Subcutaneous adipose tissue (tissue), 4 donors: ENCODE measurements around the gene ING3. TPM values are rescaled to one million over a fixed set of nuclear protein-coding genes. Genes with fewer than 3 reads are reported as not detected.

Experiments
- CTCF ChIP-seq: fragments of 450-650 bp; IDR thresholded peaks from one replicate; pipeline ENCODE4 v1.5.1; 2016; ENCODE audit warnings: low read depth, mild to moderate bottlenecking, control low read depth, antibody characterized with exemption, moderate library complexity
- total RNA-seq, 4 donors: library from RNA; depleted of rRNA; stranded (reverse); fragments of >200 nt; gene quantifications; one replicate each; pipeline ENCODE4 v1.1.0, GENCODE V29; 2016

Gene ING3
- total RNA-seq, 4 donors from 2014 or later, result 17.8 to 24.8 (median 18.2) TPM

- TF ChIP-seq CTCF, result no peak
These were observed 43.1 kb downstream of the ING3 start for GRCh38 chr7:120993553-120994191.

DNA sequence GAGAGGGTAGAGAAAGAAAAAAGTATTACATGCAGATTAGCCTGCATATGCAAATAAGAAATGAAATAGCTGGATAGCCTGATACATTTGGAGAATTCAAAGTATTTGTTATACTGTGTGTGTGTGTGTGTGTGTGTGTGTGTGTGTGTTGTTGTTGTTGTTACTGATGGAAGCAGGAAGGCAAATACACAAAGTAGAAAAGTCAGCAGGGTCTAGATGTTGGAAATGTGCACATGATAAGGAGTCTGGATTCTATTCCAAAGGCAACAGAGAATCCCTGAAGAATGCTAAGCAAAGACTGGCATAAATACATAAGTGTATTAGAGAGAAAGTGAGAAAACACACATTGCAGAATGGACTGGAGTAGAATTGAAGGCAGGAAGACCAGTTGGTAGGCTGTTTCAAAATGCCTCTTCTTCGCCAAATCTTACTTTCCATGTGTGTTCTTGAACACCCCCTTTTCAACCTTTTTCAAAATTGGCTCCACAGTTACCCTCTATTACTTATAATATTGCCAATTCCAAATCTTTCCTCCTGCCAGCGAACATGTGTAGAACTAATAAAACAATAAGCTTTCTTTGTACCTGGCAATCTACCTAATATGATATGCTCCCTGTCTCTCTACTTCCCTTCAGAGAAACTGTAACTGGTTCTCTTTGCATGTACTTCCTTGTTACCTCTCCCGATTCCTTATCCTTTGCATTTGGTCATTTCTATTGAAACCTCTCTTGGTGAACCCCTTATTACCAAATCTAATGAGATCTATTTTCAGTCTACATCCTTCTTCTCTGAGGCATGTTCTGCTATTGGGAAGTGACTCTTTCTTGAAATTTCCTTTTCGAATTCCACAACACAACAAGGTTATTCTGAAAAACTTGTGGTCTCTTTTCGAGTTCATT is 44.2 kb downstream of the ING3 start:
- TF ChIP-seq CTCF, result no peak

GRCh38 chr7:120995654-120996053 is 45.1 kb downstream of the ING3 start:
- TF ChIP-seq CTCF, result no peak

DNA sequence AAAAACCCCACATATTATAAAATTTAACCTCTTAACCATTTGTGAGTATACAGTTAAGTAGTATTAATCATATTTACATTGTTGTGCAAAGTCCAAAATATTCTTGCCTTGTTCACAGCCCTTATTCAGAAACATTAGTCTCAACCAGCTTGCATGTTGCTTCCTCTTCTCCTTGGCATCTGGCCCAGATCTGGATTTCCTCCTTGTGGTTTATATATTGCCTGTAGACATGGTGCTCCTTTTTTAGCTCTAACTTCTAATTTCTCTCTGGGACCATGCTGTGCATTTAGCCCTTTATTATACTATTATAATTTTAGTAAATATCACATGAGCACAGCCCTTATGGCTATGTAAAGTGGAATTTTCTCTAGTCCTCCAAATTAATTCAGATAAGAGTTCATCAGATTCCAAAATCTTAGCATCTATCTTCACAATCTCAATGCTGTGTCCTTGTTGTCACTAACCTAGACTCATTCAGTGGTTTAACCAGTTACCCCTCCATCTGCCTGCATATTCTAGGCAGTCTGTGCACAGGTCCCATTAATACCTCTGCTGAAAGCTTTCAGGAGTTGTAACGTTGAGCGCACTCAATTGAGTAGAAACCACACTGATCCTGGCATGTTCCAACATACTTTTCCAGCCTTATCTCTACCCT is 45.9 kb downstream of the ING3 start:
- TF ChIP-seq CTCF, result no peak

DNA sequence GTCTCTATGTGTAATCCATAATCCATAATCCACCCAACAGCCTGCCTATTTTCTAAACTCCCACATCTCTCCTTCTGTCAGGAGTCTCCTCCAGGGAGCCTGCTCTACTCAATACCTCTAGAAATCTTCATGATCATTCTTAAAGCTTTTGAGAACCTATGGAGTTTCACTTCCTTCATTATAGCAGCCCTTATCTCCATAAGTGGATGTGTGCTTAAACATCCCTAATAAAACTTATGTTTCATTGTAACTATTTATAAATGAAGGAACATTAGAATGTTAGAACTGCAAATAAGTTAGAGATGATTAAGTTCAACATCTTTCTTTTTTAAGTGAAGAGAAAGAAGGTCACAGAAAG is 46.4 kb downstream of the ING3 start:
- TF ChIP-seq CTCF, result no peak

- no peak for TF ChIP-seq CTCF
These were observed 47.4 kb downstream of the ING3 start for GRCh38 chr7:120997882-120998474.

DNA sequence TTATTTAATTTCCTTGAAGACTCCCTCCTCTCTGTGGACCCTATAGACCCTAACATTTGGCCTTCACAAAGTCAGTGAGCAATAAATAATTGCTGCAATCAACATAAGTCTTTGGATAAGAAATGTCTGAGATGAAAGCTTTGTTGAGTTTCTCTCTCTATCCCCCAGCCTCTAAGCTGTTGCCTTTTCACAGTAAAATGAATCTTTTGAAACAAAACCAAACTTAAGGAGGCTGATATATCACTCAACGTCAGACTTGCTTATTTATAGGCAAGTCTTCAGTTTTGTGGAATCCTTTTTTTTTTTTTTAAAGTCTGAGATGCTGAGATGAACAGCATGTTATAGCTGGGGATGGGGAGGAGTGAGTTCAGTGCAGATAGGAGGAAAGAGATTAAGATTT is 47.9 kb downstream of the ING3 start:
- no peak for TF ChIP-seq CTCF
